ENCODE data around the gene C6orf132. TPM values are rescaled to one million over a fixed set of nuclear protein-coding genes. Genes with fewer than 3 reads are reported as not detected.

C6orf132 gene
- total and polyA plus RNA-seq, 10 of the 15 experiments (the other 5 are each of a cell fraction or from before 2014, with no cell fraction given) = 0.04 to 0.05 TPM; not detected in 8

DNA sequence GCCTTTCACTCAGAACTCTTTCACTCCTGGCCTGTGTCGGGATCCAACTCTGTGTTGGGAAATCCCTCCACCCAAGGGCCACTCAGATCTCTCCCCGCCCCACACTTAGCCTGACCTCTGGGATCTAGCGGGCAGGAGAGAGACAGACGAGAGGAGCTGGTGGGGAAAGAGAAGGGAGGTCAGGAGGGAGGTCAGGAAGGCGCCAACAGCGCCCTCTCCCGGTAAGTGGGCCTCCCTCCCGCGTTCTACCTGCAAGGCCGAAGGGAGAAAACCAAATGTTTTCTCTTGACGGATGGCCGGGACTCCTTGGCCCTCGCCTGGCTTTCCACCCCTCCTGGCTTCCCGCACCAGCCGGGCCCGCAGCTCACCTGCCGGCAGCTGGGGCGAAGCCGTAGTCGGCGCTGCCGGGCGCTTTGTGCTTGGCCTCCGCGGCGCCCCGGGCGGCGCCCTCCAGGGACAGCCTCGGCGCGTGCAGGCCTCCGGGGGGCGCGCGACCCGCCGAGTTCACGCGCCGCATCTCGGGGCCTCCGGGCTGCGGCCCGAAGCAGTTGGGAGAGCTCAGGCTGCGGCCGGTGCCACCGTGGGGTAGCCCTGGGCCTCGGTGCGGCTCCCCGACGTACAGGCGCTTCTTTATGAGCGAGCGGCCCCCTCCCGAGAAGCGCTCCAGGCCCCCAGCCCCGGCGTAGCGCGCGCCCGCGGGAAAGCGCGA, 38.2 kb downstream of the C6orf132 start (continued):
- peak; percentile 60 for TF ChIP-seq LARP7 (IDR thresholded peaks at IDR 0.05)
- TF ChIP-seq, protein P1, sequence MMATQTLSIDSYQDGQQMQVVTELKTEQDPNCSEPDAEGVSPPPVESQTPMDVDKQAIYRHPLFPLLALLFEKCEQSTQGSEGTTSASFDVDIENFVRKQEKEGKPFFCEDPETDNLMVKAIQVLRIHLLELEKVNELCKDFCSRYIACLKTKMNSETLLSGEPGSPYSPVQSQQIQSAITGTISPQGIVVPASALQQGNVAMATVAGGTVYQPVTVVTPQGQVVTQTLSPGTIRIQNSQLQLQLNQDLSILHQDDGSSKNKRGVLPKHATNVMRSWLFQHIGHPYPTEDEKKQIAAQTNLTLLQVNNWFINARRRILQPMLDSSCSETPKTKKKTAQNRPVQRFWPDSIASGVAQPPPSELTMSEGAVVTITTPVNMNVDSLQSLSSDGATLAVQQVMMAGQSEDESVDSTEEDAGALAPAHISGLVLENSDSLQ (IDR thresholded peaks at IDR 0.05) = no peak
- TF ChIP-seq TARDBP (IDR thresholded peaks at IDR 0.05; ENCODE audit: borderline replicate concordance) = no peak
- TF ChIP-seq, protein P2, sequence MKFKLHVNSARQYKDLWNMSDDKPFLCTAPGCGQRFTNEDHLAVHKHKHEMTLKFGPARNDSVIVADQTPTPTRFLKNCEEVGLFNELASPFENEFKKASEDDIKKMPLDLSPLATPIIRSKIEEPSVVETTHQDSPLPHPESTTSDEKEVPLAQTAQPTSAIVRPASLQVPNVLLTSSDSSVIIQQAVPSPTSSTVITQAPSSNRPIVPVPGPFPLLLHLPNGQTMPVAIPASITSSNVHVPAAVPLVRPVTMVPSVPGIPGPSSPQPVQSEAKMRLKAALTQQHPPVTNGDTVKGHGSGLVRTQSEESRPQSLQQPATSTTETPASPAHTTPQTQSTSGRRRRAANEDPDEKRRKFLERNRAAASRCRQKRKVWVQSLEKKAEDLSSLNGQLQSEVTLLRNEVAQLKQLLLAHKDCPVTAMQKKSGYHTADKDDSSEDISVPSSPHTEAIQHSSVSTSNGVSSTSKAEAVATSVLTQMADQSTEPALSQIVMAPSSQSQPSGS (IDR thresholded peaks at IDR 0.05; ENCODE audit: low read length) = no peak
- no peak for TF ChIP-seq RCOR1 (conservative IDR thresholded peaks at IDR 0.05; ENCODE audit: low read depth, low read length)
- no peak for TF ChIP-seq EGR1 (IDR thresholded peaks at IDR 0.05; ENCODE audit: borderline replicate concordance in 1 of 2, low read depth in 2 of 2, low read length in 2 of 2)
- TF ChIP-seq ZNF384 (IDR thresholded peaks at IDR 0.05; ENCODE audit: borderline replicate concordance, low read depth, low read length) = no peak
- TF ChIP-seq SREBF1 (IDR thresholded peaks at IDR 0.05; ENCODE audit: low read length) = no peak
- TF ChIP-seq ASH2L (IDR thresholded peaks at IDR 0.05; ENCODE audit: borderline replicate concordance, low read depth) = no peak
- TF ChIP-seq CHD1 (IDR thresholded peaks at IDR 0.05; ENCODE audit: low read depth, low read length) = no peak
- TF ChIP-seq, protein P3, sequence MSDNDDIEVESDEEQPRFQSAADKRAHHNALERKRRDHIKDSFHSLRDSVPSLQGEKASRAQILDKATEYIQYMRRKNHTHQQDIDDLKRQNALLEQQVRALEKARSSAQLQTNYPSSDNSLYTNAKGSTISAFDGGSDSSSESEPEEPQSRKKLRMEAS (IDR thresholded peaks at IDR 0.05; ENCODE audit: low read depth, low read length) = no peak
- TF ChIP-seq, protein P4, sequence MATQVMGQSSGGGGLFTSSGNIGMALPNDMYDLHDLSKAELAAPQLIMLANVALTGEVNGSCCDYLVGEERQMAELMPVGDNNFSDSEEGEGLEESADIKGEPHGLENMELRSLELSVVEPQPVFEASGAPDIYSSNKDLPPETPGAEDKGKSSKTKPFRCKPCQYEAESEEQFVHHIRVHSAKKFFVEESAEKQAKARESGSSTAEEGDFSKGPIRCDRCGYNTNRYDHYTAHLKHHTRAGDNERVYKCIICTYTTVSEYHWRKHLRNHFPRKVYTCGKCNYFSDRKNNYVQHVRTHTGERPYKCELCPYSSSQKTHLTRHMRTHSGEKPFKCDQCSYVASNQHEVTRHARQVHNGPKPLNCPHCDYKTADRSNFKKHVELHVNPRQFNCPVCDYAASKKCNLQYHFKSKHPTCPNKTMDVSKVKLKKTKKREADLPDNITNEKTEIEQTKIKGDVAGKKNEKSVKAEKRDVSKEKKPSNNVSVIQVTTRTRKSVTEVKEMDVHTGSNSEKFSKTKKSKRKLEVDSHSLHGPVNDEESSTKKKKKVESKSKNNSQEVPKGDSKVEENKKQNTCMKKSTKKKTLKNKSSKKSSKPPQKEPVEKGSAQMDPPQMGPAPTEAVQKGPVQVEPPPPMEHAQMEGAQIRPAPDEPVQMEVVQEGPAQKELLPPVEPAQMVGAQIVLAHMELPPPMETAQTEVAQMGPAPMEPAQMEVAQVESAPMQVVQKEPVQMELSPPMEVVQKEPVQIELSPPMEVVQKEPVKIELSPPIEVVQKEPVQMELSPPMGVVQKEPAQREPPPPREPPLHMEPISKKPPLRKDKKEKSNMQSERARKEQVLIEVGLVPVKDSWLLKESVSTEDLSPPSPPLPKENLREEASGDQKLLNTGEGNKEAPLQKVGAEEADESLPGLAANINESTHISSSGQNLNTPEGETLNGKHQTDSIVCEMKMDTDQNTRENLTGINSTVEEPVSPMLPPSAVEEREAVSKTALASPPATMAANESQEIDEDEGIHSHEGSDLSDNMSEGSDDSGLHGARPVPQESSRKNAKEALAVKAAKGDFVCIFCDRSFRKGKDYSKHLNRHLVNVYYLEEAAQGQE (IDR thresholded peaks at IDR 0.05; ENCODE audit: low read depth, low read length) = no peak
- TF ChIP-seq WRNIP1 (IDR thresholded peaks at IDR 0.05; ENCODE audit: borderline replicate concordance, low read depth, low read length) = no peak
- no peak for TF ChIP-seq ZNF622 (IDR thresholded peaks at IDR 0.05)
- TF ChIP-seq SMAD5 (IDR thresholded peaks at IDR 0.05; ENCODE audit: low read depth) = no peak
- peak; percentile 65 for TF ChIP-seq HDAC6 (IDR thresholded peaks at IDR 0.05; ENCODE audit: unreplicated experiment)
- TF ChIP-seq POLR2AphosphoS2 (IDR thresholded peaks at IDR 0.05; ENCODE audit: low read depth, low read length) = no peak
- no peak for TF ChIP-seq KAT2A (conservative IDR thresholded peaks at IDR 0.05; ENCODE audit: control insufficient read depth, low read depth, low read length)
- no peak for TF ChIP-seq ATF7 (IDR thresholded peaks at IDR 0.05; ENCODE audit: low read depth)
- TF ChIP-seq BRCA1 (IDR thresholded peaks at IDR 0.05; ENCODE audit: low read depth, low read length) = no peak
- TF ChIP-seq, protein P5, sequence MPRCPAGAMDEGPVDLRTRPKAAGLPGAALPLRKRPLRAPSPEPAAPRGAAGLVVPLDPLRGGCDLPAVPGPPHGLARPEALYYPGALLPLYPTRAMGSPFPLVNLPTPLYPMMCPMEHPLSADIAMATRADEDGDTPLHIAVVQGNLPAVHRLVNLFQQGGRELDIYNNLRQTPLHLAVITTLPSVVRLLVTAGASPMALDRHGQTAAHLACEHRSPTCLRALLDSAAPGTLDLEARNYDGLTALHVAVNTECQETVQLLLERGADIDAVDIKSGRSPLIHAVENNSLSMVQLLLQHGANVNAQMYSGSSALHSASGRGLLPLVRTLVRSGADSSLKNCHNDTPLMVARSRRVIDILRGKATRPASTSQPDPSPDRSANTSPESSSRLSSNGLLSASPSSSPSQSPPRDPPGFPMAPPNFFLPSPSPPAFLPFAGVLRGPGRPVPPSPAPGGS (IDR thresholded peaks at IDR 0.05; ENCODE audit: borderline replicate concordance, insufficient read depth, low read depth, low read length, poor library complexity, severe bottlenecking) = no peak
- TF ChIP-seq NR2C2 (IDR thresholded peaks at IDR 0.05; ENCODE audit: borderline replicate concordance, control insufficient read depth, insufficient read length, low read depth) = no peak
- 0 out of 2 replicates have a peak, but pooled peaks have one; percentile 16 for TF ChIP-seq ZNF24 (IDR thresholded peaks at IDR 0.05)
- no peak for TF ChIP-seq PAX5 (IDR thresholded peaks at IDR 0.05; ENCODE audit: borderline replicate concordance, low read depth, low read length)

Data from GM12878 (cell line).